HUES48 (cell line): Measurements from ENCODE around the gene LARP4B.

Experiments used
- H3K27ac ChIP-seq: one replicate; pipeline ENCODE4 v1.7.0; 2013; ENCODE audit warnings: low read depth, low read length, inconsistent platforms
- H3K27me3 ChIP-seq: 2 replicates; pipeline ENCODE4 v1.6.1; 2013; ENCODE audit warnings: mild to moderate bottlenecking, low read length; ENCODE audit not compliant: control insufficient read depth, insufficient read depth
- H3K36me3 ChIP-seq: 2 replicates; pipeline ENCODE4 v1.6.1; 2013; ENCODE audit warnings: low read length; ENCODE audit not compliant: control insufficient read depth, insufficient read depth
- H3K4me1 ChIP-seq: 2 replicates; pipeline ENCODE4 v1.6.1; 2013; ENCODE audit warnings: mild to moderate bottlenecking, low read length; ENCODE audit not compliant: control insufficient read depth, insufficient read depth
- H3K4me3 ChIP-seq: 2 replicates; pipeline ENCODE4 v1.5.1; 2013; ENCODE audit warnings: mild to moderate bottlenecking, low read depth, low read length
- H3K9ac ChIP-seq: 2 replicates; pipeline ENCODE4 v1.6.1; 2013; ENCODE audit warnings: mild to moderate bottlenecking, low read depth, low read length, moderate library complexity
- H3K9me3 ChIP-seq: 2 replicates; pipeline ENCODE4 v1.6.1; 2013; ENCODE audit warnings: low read length; ENCODE audit not compliant: control insufficient read depth, insufficient read depth

Gene LARP4B

GRCh38 chr10:792083-792791, 139.3 kb downstream of the LARP4B start:
- no peak overlapping the region for H3K4me3 ChIP-seq
- H3K9me3 ChIP-seq = peaks cover 6% of the 10 kb centered on the region; the same call in 1 of the 2 replicates
- H3K27me3 ChIP-seq = no peaks in the 10 kb centered on the region
- H3K4me1 ChIP-seq = no peaks in the 10 kb centered on the region
- no peaks in the 10 kb centered on the region for H3K36me3 ChIP-seq
- no peak overlapping the region for H3K9ac ChIP-seq
- no peak overlapping the region for H3K27ac ChIP-seq

GRCh38 chr10:791639-792038, 139.9 kb downstream of the LARP4B start:
- no peak overlapping the region for H3K4me3 ChIP-seq
- no peaks in the 10 kb centered on the region for H3K36me3 ChIP-seq
- H3K9me3 ChIP-seq = peaks cover under 1% of the 10 kb centered on the region; the same call in 1 of the 2 replicates
- H3K27me3 ChIP-seq = no peaks in the 10 kb centered on the region
- no peaks in the 10 kb centered on the region for H3K4me1 ChIP-seq
- no peak overlapping the region for H3K27ac ChIP-seq
- H3K9ac ChIP-seq = no peak overlapping the region

- Histone ChIP-seq H3K27me3 (peaks cover 2% of the 10 kb centered on the region; the same call in 1 of the 2 replicates), H3K4me3 (no peak overlapping the region), H3K9me3 (no peaks in the 10 kb centered on the region), H3K36me3 (no peaks in the 10 kb centered on the region), H3K4me1 (no peaks in the 10 kb centered on the region), H3K9ac (no peak overlapping the region; the same call in 1 of the 2 replicates), H3K27ac (no peak overlapping the region)
These were observed 140.5 kb downstream of the LARP4B start for GRCh38 chr10:790821-791551.

- Histone ChIP-seq H3K9me3 (no peaks in the 10 kb centered on the region), H3K27ac (no peak overlapping the region), H3K36me3 (no peaks in the 10 kb centered on the region), H3K9ac (no peak overlapping the region), H3K27me3 (peaks cover 11% of the 10 kb centered on the region), H3K4me3 (no peak overlapping the region), H3K4me1 (no peaks in the 10 kb centered on the region)
These were observed 141.4 kb downstream of the LARP4B start for GRCh38 chr10:789831-790701.

GRCh38 chr10:788796-789748, 142.4 kb downstream of the LARP4B start:
- Histone ChIP-seq H3K9me3 (no peaks in the 10 kb centered on the region), H3K36me3 (no peaks in the 10 kb centered on the region), H3K4me3 (peak overlapping the region; percentile 34; the same call in 1 of the 2 replicates), H3K9ac (no peak overlapping the region), H3K27me3 (peaks cover 16% of the 10 kb centered on the region), H3K4me1 (no peaks in the 10 kb centered on the region), H3K27ac (no peak overlapping the region)

GRCh38 chr10:787933-788651, 143.4 kb downstream of the LARP4B start:
- Histone ChIP-seq H3K9me3 (no peaks in the 10 kb centered on the region), H3K36me3 (no peaks in the 10 kb centered on the region), H3K27me3 (peaks cover 16% of the 10 kb centered on the region), H3K4me3 (no peak overlapping the region), H3K27ac (no peak overlapping the region), H3K4me1 (no peaks in the 10 kb centered on the region), H3K9ac (no peak overlapping the region)

GRCh38 chr10:786633-787474, 144.7 kb downstream of the LARP4B start:
- Histone ChIP-seq H3K9me3 (no peaks in the 10 kb centered on the region), H3K4me1 (no peaks in the 10 kb centered on the region), H3K4me3 (no peak overlapping the region), H3K9ac (no peak overlapping the region), H3K36me3 (no peaks in the 10 kb centered on the region), H3K27ac (no peak overlapping the region), H3K27me3 (peaks cover 16% of the 10 kb centered on the region)

GRCh38 chr10:785861-786214, 145.7 kb downstream of the LARP4B start:
- Histone ChIP-seq H3K4me3 (no peak overlapping the region), H3K9me3 (no peaks in the 10 kb centered on the region), H3K36me3 (no peaks in the 10 kb centered on the region), H3K27ac (no peak overlapping the region), H3K4me1 (no peaks in the 10 kb centered on the region), H3K27me3 (peaks cover 16% of the 10 kb centered on the region), H3K9ac (no peak overlapping the region)

- no peaks in the 10 kb centered on the region for H3K9me3 ChIP-seq
- no peaks in the 10 kb centered on the region for H3K4me1 ChIP-seq
- peaks cover 16% of the 10 kb centered on the region for H3K27me3 ChIP-seq
- H3K4me3 ChIP-seq = peak overlapping the region; percentile 56
- peak overlapping the region; percentile 20 for H3K27ac ChIP-seq
- H3K9ac ChIP-seq = peak overlapping the region; percentile 48; the same call in 1 of the 2 replicates
- H3K36me3 ChIP-seq = no peaks in the 10 kb centered on the region
These were observed 146.2 kb downstream of the LARP4B start for GRCh38 chr10:785089-785860.
